GM10248 (cell line): ENCODE measurements around the gene SCN8A.

Experiments used
- CTCF ChIA-PET: fragments of 300-600 bp; sonication (Branson Sonifier 250); formaldehyde crosslinking; extraction: SDS; loops from one replicate; lab custom pipeline; 2021; ENCODE audit warnings: antibody characterized with exemption; lab: Yijun Ruan, JAX
- POLR2A ChIA-PET: fragments of 350-650 bp; sonication (Branson Sonifier 250); formaldehyde crosslinking; extraction: SDS; loops from one replicate; lab custom pipeline; 2020; ENCODE audit warnings: antibody characterized with exemption; lab: Yijun Ruan, JAX
- DNase-seq: peaks from one replicate; pipeline ENCODE4 v3.0.0; 2012; ENCODE audit errors: extremely low spot score
- TF ChIP-seq, protein P1 (sequence below): IDR thresholded peaks from 2 replicates; pipeline ENCODE4 v1.5.1; 2012; ENCODE audit warnings: mild to moderate bottlenecking, low read depth; ENCODE audit errors: extremely low read depth, missing control alignments, control extremely low read depth

The SCN8A gene

GRCh38 chr12:51744957-51745356, 153.9 kb downstream of the SCN8A start:
- POLR2A ChIA-PET: no interaction called here
- TF ChIP-seq, protein P1, sequence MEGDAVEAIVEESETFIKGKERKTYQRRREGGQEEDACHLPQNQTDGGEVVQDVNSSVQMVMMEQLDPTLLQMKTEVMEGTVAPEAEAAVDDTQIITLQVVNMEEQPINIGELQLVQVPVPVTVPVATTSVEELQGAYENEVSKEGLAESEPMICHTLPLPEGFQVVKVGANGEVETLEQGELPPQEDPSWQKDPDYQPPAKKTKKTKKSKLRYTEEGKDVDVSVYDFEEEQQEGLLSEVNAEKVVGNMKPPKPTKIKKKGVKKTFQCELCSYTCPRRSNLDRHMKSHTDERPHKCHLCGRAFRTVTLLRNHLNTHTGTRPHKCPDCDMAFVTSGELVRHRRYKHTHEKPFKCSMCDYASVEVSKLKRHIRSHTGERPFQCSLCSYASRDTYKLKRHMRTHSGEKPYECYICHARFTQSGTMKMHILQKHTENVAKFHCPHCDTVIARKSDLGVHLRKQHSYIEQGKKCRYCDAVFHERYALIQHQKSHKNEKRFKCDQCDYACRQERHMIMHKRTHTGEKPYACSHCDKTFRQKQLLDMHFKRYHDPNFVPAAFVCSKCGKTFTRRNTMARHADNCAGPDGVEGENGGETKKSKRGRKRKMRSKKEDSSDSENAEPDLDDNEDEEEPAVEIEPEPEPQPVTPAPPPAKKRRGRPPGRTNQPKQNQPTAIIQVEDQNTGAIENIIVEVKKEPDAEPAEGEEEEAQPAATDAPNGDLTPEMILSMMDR: no peak
- CTCF ChIA-PET: interaction anchor here (1.0 kb wide), 1 partner anchor 324 kb away, joined by 3 read pairs; no protein-coding TSS in a partner anchor
- no peak for DNase-seq

DNA sequence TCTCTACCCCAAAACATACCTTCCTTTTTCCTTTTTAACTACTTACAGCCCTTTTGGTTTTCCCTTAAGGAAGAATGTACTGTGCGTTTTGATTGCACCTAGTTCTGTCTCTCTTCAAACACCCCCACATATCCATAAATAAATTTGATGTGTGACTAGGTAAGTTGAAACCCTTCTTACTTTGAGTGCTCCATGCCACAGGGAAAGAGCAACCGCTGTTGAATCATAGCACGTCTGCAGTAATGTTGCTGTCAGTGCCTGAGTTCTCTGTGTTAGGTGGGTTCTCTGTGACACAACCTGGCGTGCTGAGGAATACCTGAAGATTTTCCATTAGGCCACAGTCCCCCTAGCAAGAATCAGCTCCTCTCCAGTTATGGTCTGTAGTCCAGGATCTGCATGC, 155.4 kb downstream of the SCN8A start:
- POLR2A ChIA-PET: no interaction called here
- CTCF ChIA-PET: no interaction called here
- TF ChIP-seq, protein P1: no peak
- no peak for DNase-seq

- ChIA-PET POLR2A (no interaction called here), CTCF (no interaction called here)
- TF ChIP-seq, protein P1: no peak
Measured at GRCh38 chr12:51748235-51748634, 157.2 kb downstream of the SCN8A start.

GRCh38 chr12:51749206-51749985, 158.4 kb downstream of the SCN8A start:
- POLR2A ChIA-PET: no interaction called here
- DNase-seq: no peak
- TF ChIP-seq, protein P1: no peak
- CTCF ChIA-PET: no interaction called here

More at GRCh38 chr12:51748235-51748634, 157.2 kb downstream of the SCN8A start:
- DNase-seq: no peak

GRCh38 chr12:51749986-51750317, 158.9 kb downstream of the SCN8A start:
- CTCF ChIA-PET: no interaction called here
- POLR2A ChIA-PET: no interaction called here
- no peak for DNase-seq
- TF ChIP-seq, protein P1: no peak

DNA sequence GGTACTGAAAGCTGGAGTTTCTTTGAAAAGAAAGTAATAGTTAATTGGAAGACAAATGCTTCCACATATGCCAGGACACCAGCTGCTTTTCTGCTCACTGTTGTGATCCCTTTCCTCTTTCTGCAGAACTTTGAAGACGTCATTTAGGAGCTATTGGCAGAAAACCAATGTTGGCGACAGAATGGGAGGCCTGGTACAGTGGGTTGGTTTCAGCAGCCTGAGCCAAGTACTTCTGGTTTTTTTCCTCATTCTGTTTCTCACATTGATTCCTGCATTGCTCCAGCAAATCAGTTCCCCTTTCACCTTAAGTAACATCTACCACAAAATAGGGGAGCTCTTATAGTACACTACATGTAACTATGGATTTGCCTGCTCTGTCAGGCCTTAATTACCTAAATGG, 160.6 kb downstream of the SCN8A start:
- TF ChIP-seq, protein P1: no peak
- POLR2A ChIA-PET: no interaction called here
- no peak for DNase-seq
- CTCF ChIA-PET: no interaction called here
